Measurements from ENCODE around the gene PANK3. TPM values are rescaled to one million over a fixed set of nuclear protein-coding genes. Genes with fewer than 3 reads are reported as not detected.
A peak's percentile ranks its signal among the peaks of the same experiment; 100 is the strongest.

Gene PANK3
- total and polyA plus RNA-seq, 2 donors from 2014 or later: 7.7 to 36.9 TPM

DNA sequence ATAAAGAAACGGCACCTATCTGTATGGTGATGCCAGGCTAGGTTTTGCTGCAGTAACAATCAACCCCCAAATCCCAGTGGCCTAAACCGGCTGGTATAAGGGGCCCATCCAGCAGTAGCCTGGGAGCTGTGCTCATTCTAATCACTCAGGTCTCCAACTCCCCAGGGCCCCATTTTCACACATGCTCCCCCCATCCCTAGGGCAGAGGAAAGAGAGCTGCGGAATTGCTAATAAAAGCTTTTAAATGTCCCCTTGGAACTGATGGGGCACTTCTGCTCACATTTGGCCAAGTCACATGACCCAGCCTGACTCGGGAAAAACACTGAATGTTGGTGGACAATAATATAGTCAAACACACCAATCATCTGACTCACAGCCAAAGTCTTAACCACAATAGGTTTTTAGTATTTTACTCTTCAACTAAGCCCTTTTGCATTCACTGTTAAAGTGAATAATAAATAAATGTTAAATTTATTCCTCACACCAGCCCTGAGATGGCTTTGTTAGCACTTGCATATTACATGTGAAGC lies 48.5 kb downstream of the PANK3 start:
- Histone ChIP-seq H3K27me3 (ENCODE audit: control insufficient read depth, insufficient read depth, low read length) (peaks cover 8% of the 10 kb centered on the region), H3K36me3 (ENCODE audit: control insufficient read depth in 2 of 3, insufficient read depth in 3 of 3, low read length in 3 of 3) (no peaks in the 10 kb centered on the region), H3K27ac (ENCODE audit: low read depth in 2 of 2, low read length in 2 of 2) (no peak overlapping the region), H3K4me3 (ENCODE audit: low read length in 3 of 3) (no peak overlapping the region), H3K4me1 (ENCODE audit: control insufficient read depth in 2 of 3, insufficient read depth in 2 of 3, low read depth in 1 of 3, low read length in 3 of 3) (peaks cover 0 to 5% (median 0%) of the 10 kb centered on the region in 3 donors), H3K9me3 (ENCODE audit: control insufficient read depth in 2 of 3, insufficient read depth in 1 of 3, low read length in 3 of 3) (no peaks in the 10 kb centered on the region), H3K9ac (ENCODE audit: low read length in 3 of 3) (no peak overlapping the region)
- no peak for DNase-seq
- intact Hi-C loops (cut with DNase I): no loop called here
- no peak for TF ChIP-seq CTCF (IDR thresholded peaks at IDR 0.05; ENCODE audit: borderline replicate concordance, extremely low read depth, insufficient read depth)
- no peak for FAIRE-seq

GRCh38 chr5:168529374-168530234 lies 49.6 kb downstream of the PANK3 start:
- peaks cover 0 to 5% (median 0%) of the 10 kb centered on the region in 3 donors for H3K4me1 ChIP-seq (ENCODE audit: control insufficient read depth in 2 of 3, insufficient read depth in 2 of 3, low read depth in 1 of 3, low read length in 3 of 3)
- FAIRE-seq (no peak), DNase-seq (peak in 4 of 5 donors; percentile 16 to 50 (median 31))
- intact Hi-C loops (cut with DNase I): no loop called here
- H3K4me3 ChIP-seq (ENCODE audit: low read length in 3 of 3): peak overlapping the region in 2 of 3 donors; percentile 36 to 37
- no peaks in the 10 kb centered on the region for H3K9me3 ChIP-seq (ENCODE audit: control insufficient read depth in 2 of 3, insufficient read depth in 1 of 3, low read length in 3 of 3)
- H3K36me3 ChIP-seq (ENCODE audit: control insufficient read depth in 2 of 3, insufficient read depth in 3 of 3, low read length in 3 of 3): no peaks in the 10 kb centered on the region
- H3K27ac ChIP-seq (ENCODE audit: low read depth in 2 of 2, low read length in 2 of 2): no peak overlapping the region
- no peak for TF ChIP-seq CTCF (IDR thresholded peaks at IDR 0.05; ENCODE audit: borderline replicate concordance, extremely low read depth, insufficient read depth)
- peaks cover 8% of the 10 kb centered on the region for H3K27me3 ChIP-seq (ENCODE audit: control insufficient read depth, insufficient read depth, low read length)
- H3K9ac ChIP-seq (ENCODE audit: low read length in 3 of 3): no peak overlapping the region

- no peak within 1 kb of the TSS for H3K9ac ChIP-seq (ENCODE audit: low read length in 3 of 3)
- H3K4me3 ChIP-seq (ENCODE audit: low read length in 3 of 3): peak within 1 kb of the TSS; percentile 13 to 37 (median 36)
- H3K27ac ChIP-seq (ENCODE audit: low read depth in 2 of 2, low read length in 2 of 2): no peak within 1 kb of the TSS
- peaks cover 0 to 5% (median 0%) of the 10 kb centered on the region in 3 donors for H3K4me1 ChIP-seq (ENCODE audit: control insufficient read depth in 2 of 3, insufficient read depth in 2 of 3, low read depth in 1 of 3, low read length in 3 of 3)
- H3K9me3 ChIP-seq (ENCODE audit: control insufficient read depth in 2 of 3, insufficient read depth in 1 of 3, low read length in 3 of 3): no peaks in the 10 kb centered on the region
- peaks cover 8% of the 10 kb centered on the region for H3K27me3 ChIP-seq (ENCODE audit: control insufficient read depth, insufficient read depth, low read length)
- intact Hi-C loops (cut with DNase I): no loop called here
- no peak for TF ChIP-seq CTCF (IDR thresholded peaks at IDR 0.05; ENCODE audit: borderline replicate concordance, extremely low read depth, insufficient read depth)
- DNase-seq (peak in 4 of 5 donors; percentile 59 to 87 (median 78)), FAIRE-seq (no peak)
- H3K36me3 ChIP-seq (ENCODE audit: control insufficient read depth in 2 of 3, insufficient read depth in 3 of 3, low read length in 3 of 3): no peaks in the 10 kb centered on the region
Measured at GRCh38 chr5:168528521-168529373, 50.4 kb downstream of the PANK3 start, which contains the start of gene FBLL1. FBLL1 (plus strand) TSS chr5:168529305; CDS start chr5:168529505, 200 bp downstream.
